Right cardiac atrium (tissue), 5 donors: ENCODE measurements around the gene SH3YL1. TPM values are rescaled to one million over a fixed set of nuclear protein-coding genes. Genes with fewer than 3 reads are reported as not detected.
A peak's percentile ranks its signal among the peaks of the same experiment; 100 is the strongest.

Experiments
- ATAC-seq, 2 donors: fragments of 200-7000 bp; cut with Tn5 transposase; one replicate each; pipeline versions ENCODE4 v1.8.0 to v1.9.1; 2020; ENCODE audit warnings: moderate library complexity in 2 of 2, mild to moderate bottlenecking in 1 of 2
- DNase-seq, 3 donors: peaks; one replicate each; pipeline ENCODE4 v3.0.0-alpha.2; 2020
- H3K27ac ChIP-seq: one replicate; pipeline ENCODE4 v1.5.1; 2013; ENCODE audit warnings: mild to moderate bottlenecking, low read length, control low read depth, moderate library complexity
- H3K27me3 ChIP-seq: one replicate; pipeline ENCODE4 v1.6.1; 2013; ENCODE audit not compliant: control insufficient read depth, insufficient read depth
- H3K4me1 ChIP-seq: one replicate; pipeline ENCODE4 v1.6.1; 2013; ENCODE audit warnings: low read length; ENCODE audit not compliant: control insufficient read depth, insufficient read depth
- H3K4me3 ChIP-seq: one replicate; pipeline ENCODE4 v1.5.1; 2013; ENCODE audit warnings: low read length, control low read depth
- H3K9me3 ChIP-seq: one replicate; pipeline ENCODE4 v1.6.1; 2013; ENCODE audit warnings: low read length; ENCODE audit not compliant: control insufficient read depth
- WGBS: extraction: QIAGEN DNeasy Blood & Tissue Kit; methylation state at CpG from one replicate; pipeline ENCODE4 v1.1.7; 2013; 5-methylcytosine and 5-hydroxymethylcytosine counted together
- intact Hi-C, 4 donors: fragments of 100-400 bp; cut with DNase I; formaldehyde crosslinking; loops; one replicate each; pipeline versions ENCODE4 v1.11.0 to v1.14.0; 2022 to 2023
- polyA plus RNA-seq: library from polyadenylated mRNA; stranded (reverse); fragments of 200-250 nt; gene quantifications from one replicate; pipeline ENCODE4 v1.2.3, GENCODE V29; 2013
- total RNA-seq, 4 donors: library from RNA; stranded (reverse); fragmentation: NEBNext Ultra II Directional; extraction: Animal tissue kit (Norgen Biotek cat#: 25700); gene quantifications; one replicate each; pipeline ENCODE4 v1.2.1, GENCODE V29; 2021
- donor health status: healthy with polysubstance abuse.
- donor health status: DM: no; HTN: yes; CAD: no.
- donor health status: DM: no; HTN: no; CAD: no.
- donor health status: DM: no; HTN: yes; CAD: no; lungs with severe emphysema.
- donor health status: DM: yes; HTN: yes; CAD: no.

Gene SH3YL1
- total and polyA plus RNA-seq, 5 donors: 11.8 to 19.2 (median 16.3) TPM

- Histone ChIP-seq H3K27ac (no peak overlapping the region), H3K4me3 (peak overlapping the region; percentile 86), H3K9me3 (no peaks in the 10 kb centered on the region), H3K4me1 (peaks cover 6% of the 10 kb centered on the region), H3K27me3 (no peaks in the 10 kb centered on the region)
- 1% methylated on average over 39 of the region's 42 CpGs for WGBS
- intact Hi-C loops: no loop called here
- ATAC-seq (no peak), DNase-seq (no peak)
These were observed 25.0 kb upstream of the SH3YL1 start for GRCh38 chr2:288758-289361.

DNA sequence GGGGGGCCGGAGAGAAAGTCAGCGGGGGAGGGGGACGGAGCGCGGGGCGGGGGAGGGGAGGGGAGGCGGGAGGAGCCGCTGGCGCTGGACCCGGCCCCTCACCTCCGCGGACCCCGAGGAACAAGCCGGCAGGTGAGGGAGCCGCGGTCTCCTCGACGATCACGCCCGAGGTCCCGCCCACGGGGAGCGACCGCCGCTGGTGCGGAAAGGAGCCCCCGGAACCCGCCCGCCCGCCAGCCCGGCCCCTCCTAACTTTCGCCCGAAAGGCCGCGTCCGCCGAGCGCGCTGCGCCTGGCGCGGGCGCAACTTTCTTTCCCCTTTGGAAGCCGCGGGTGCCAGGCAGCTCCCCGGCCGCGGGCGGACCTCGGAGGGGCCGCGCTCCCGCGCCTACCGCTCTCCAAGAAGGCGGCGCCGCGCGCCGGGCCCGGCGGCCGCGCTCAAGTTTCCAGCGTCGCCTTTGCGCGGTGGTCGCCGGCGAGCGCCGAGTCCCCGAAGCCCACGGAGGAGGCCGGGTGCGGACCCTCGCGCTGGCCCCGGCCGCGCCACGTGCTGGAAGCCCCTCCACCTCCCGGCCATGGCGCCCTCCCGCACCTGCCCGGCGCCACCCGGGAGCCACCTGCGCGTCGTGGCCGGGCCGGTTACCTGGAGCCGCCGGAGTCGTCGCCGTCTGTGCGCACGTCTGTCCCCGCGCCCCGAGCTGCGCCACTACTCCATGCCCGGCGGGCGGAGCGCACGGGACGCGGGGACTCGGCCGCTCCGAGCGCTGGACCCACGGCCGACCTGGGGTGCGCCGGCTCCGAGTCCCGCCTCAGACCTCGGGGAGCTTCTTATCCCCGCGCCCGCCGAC, 24.3 kb upstream of the SH3YL1 start, which contains the start of gene ALKAL2:
Gene ALKAL2 (minus strand): TSS at position 181 of the 847 bp plus-strand sequence. CDS start 256 bp downstream, outside the sequence.
- DNase-seq (peak in 2 of 3 donors; percentile 48 to 52), ATAC-seq (no peak)
- H3K4me3 ChIP-seq: peak within 1 kb of the TSS; percentile 86
- H3K4me1 ChIP-seq: peaks cover 6% of the 10 kb centered on the region
- H3K27ac ChIP-seq: no peak within 1 kb of the TSS
- intact Hi-C loops: no loop called here
- no peaks in the 10 kb centered on the region for H3K27me3 ChIP-seq
- H3K9me3 ChIP-seq: no peaks in the 10 kb centered on the region
- WGBS: 2% methylated on average over 123 of the region's 128 CpGs

GRCh38 chr2:287471-287885, 23.6 kb upstream of the SH3YL1 start:
- Histone ChIP-seq H3K27me3 (no peaks in the 10 kb centered on the region), H3K9me3 (no peaks in the 10 kb centered on the region), H3K27ac (no peak overlapping the region), H3K4me1 (peaks cover 6% of the 10 kb centered on the region), H3K4me3 (peak overlapping the region; percentile 79)
- intact Hi-C loops: no loop called here
- ATAC-seq (peak; percentile 50 to 52), DNase-seq (peak in 2 of 3 donors; percentile 63)
- WGBS: 1% methylated on average over 46 of the region's 46 CpGs

- peaks cover 6% of the 10 kb centered on the region for H3K4me1 ChIP-seq
- no peaks in the 10 kb centered on the region for H3K27me3 ChIP-seq
- no peaks in the 10 kb centered on the region for H3K9me3 ChIP-seq
- H3K27ac ChIP-seq: no peak overlapping the region
- H3K4me3 ChIP-seq: peak overlapping the region; percentile 79
- ATAC-seq (no peak), DNase-seq (no peak)
- intact Hi-C loops: no loop called here
- 30% methylated on average over 20 of the region's 20 CpGs for WGBS
These were observed 23.1 kb upstream of the SH3YL1 start for GRCh38 chr2:286774-287392.

GRCh38 chr2:286035-286434, 22.2 kb upstream of the SH3YL1 start:
- no peaks in the 10 kb centered on the region for H3K9me3 ChIP-seq
- WGBS: 88% methylated on average over 6 of the region's 6 CpGs

DNA sequence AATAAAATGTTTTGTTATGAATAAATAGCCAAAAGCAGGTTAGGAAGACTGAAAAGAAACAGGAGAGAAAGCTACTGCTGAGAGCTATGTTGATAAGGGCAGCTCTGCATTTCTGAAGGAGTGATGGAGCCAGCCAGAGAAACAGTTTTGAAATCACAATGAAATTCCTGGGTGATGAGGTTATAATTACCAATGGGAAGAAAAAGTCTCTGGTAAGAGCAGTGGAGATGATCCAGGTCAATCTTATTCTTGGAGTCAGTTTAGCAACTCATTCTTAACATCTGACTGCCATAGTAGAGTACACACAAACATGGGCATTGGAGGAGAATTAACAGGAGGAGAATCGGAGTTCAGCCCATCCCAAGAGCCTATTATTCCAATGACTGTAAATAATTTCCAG, 21.7 kb upstream of the SH3YL1 start:
- 57% methylated on average over 1 of the region's 1 CpG for WGBS
- H3K27ac ChIP-seq: no peak overlapping the region
- H3K27me3 ChIP-seq: no peaks in the 10 kb centered on the region
- no peak overlapping the region for H3K4me3 ChIP-seq
- no peak for ATAC-seq
- H3K9me3 ChIP-seq: no peaks in the 10 kb centered on the region
- DNase-seq: no peak
- peaks cover 6% of the 10 kb centered on the region for H3K4me1 ChIP-seq
- intact Hi-C loops: no loop called here

More at GRCh38 chr2:286035-286434, 22.2 kb upstream of the SH3YL1 start:
- Histone ChIP-seq H3K27me3 (no peaks in the 10 kb centered on the region), H3K27ac (no peak overlapping the region), H3K4me3 (no peak overlapping the region), H3K4me1 (peaks cover 6% of the 10 kb centered on the region)
- intact Hi-C loops: no loop called here
- no peak for DNase-seq
- no peak for ATAC-seq

DNA sequence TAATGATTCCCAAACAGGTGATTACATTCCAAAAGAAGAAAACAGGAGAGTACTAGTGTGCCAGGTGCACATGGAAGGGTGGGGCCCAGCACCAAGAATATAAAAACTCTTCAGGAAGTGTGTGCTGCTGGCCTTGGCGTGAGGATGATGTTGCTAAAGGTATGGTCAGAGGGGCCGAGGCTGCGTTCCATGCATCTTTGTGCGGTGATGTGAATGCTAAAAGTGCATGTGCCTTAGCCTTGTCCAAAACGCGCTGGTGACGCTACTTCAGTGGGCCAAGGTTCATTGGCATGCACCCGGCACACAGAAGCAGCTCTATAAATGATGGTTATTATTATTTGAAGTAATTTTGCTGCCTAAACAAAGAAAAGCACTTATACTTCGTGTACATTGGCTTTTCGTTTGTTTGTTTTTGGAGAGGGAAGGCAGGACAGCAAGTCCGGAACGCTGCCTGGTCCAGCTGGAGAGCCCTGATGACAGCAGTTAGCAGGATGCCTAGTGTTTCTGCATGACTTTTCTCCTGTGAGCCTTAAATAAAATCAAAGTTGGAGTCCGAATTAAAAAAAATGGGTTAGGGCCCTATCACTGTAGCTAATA, 21.2 kb upstream of the SH3YL1 start:
- Histone ChIP-seq H3K4me3 (no peak overlapping the region), H3K9me3 (no peaks in the 10 kb centered on the region), H3K27ac (no peak overlapping the region), H3K4me1 (peaks cover 6% of the 10 kb centered on the region), H3K27me3 (no peaks in the 10 kb centered on the region)
- WGBS: 51% methylated on average over 13 of the region's 13 CpGs
- no peak for DNase-seq
- intact Hi-C loops: no loop called here
- no peak for ATAC-seq

GRCh38 chr2:283996-284794, 20.4 kb upstream of the SH3YL1 start:
- 86% methylated on average over 4 of the region's 4 CpGs for WGBS
- Histone ChIP-seq H3K4me3 (no peak overlapping the region), H3K27me3 (no peaks in the 10 kb centered on the region), H3K4me1 (peaks cover 4% of the 10 kb centered on the region), H3K9me3 (no peaks in the 10 kb centered on the region), H3K27ac (no peak overlapping the region)
- ATAC-seq (no peak), DNase-seq (no peak)
- intact Hi-C loops: no loop called here

GRCh38 chr2:282371-283263, 18.8 kb upstream of the SH3YL1 start:
- WGBS: 94% methylated on average over 12 of the region's 12 CpGs
- ATAC-seq (no peak), DNase-seq (no peak)
- H3K4me3 ChIP-seq: no peak overlapping the region
- H3K27ac ChIP-seq: no peak overlapping the region
- intact Hi-C loops: no loop called here
- H3K9me3 ChIP-seq: no peaks in the 10 kb centered on the region
- no peaks in the 10 kb centered on the region for H3K27me3 ChIP-seq
- H3K4me1 ChIP-seq: no peaks in the 10 kb centered on the region

DNA sequence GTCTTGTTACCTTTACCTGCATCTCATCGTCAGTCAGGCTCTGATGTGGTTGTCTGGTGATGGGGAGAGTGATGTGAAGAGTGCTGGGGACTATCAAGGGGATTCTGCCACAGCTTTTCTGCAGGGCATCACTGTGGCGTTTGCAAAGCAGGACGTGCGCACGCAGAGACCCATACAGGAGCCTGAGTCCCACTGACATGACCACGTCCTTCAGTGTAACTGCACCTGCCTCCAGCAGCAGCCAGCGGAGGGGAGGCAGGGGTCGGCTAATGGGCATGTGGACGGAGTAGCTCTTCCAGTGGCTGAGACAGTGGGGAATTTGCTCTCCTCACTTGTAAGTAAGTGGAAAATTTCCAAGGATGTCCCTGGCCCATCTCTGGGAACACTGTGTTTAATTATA, 17.5 kb upstream of the SH3YL1 start:
- H3K4me1 ChIP-seq: no peaks in the 10 kb centered on the region
- no peak overlapping the region for H3K4me3 ChIP-seq
- WGBS: 94% methylated on average over 9 of the region's 9 CpGs
- intact Hi-C loops: no loop called here
- no peaks in the 10 kb centered on the region for H3K9me3 ChIP-seq
- H3K27me3 ChIP-seq: no peaks in the 10 kb centered on the region
- no peak overlapping the region for H3K27ac ChIP-seq
- DNase-seq (no peak), ATAC-seq (no peak)
